Mesodermal cell (in vitro differentiated cells): ENCODE measurements around the gene SHROOM4. TPM values are rescaled to one million over a fixed set of nuclear protein-coding genes. Genes with fewer than 3 reads are reported as not detected.

Experiments
- H3K27ac ChIP-seq: 2 replicates; pipeline ENCODE4 v1.7.0; 2013; ENCODE audit warnings: mild to moderate bottlenecking, low read depth, low read length, moderate library complexity; ENCODE audit not compliant: severe bottlenecking
- H3K36me3 ChIP-seq: 2 replicates; pipeline ENCODE4 v1.7.1; 2013; ENCODE audit warnings: mild to moderate bottlenecking, low read length, moderate library complexity; ENCODE audit not compliant: control insufficient read depth, insufficient read depth
- H3K4me1 ChIP-seq: one replicate; pipeline ENCODE4 v1.7.1; 2013; ENCODE audit warnings: mild to moderate bottlenecking, low read length; ENCODE audit not compliant: insufficient read depth, control insufficient read depth, poor library complexity, severe bottlenecking
- H3K4me3 ChIP-seq: 2 replicates; pipeline ENCODE4 v1.7.0; 2013; ENCODE audit warnings: low read length, control low read depth, mild to moderate bottlenecking; ENCODE audit not compliant: insufficient read depth, poor library complexity, severe bottlenecking; ENCODE audit errors: extremely low read depth
- H3K9me3 ChIP-seq: 2 replicates; pipeline ENCODE4 v1.7.1; 2013; ENCODE audit warnings: mild to moderate bottlenecking, low read length, moderate library complexity; ENCODE audit not compliant: control insufficient read depth
- WGBS, 2 experiments: methylation state at CpG; one replicate each; pipeline ENCODE4 v1.1.5; 2013; ENCODE audit warnings: missing lambda C conversion rate in 2 of 2; ENCODE audit not compliant: insufficient coverage in 2 of 2; 5-methylcytosine and 5-hydroxymethylcytosine counted together
- polyA plus RNA-seq, 2 experiments: library from polyadenylated mRNA; stranded (reverse); fragments of 50-300 nt; gene quantifications; one replicate each; pipeline ENCODE4 v1.2.3, GENCODE V29; 2013

Gene SHROOM4
- 7.6 TPM for polyA plus RNA-seq (2013, experiment 1 of 2)
- 5.9 TPM for polyA plus RNA-seq (2013, experiment 2 of 2)

- WGBS, 2 experiments, result 0% methylated on average over 16 of the region's 47 CpGs; no CpG with 5 or more reads in 1 of the 2 experiments
- peaks cover 13% of the 10 kb centered on the region for H3K4me1 ChIP-seq
- H3K36me3 ChIP-seq, result no peaks in the 10 kb centered on the region
- H3K27ac ChIP-seq, result peak within 1 kb of the TSS; percentile 73
- no peaks in the 10 kb centered on the region for H3K9me3 ChIP-seq
- peak within 1 kb of the TSS; percentile 43 for H3K4me3 ChIP-seq
Observed at GRCh38 chrX:50813843-50814661, at the start of gene SHROOM4. TSS of gene SHROOM4 (minus strand) at chrX:50814194. CDS start at chrX:50814018, 176 bp downstream.

- Histone ChIP-seq H3K4me3 (no peak overlapping the region), H3K9me3 (no peaks in the 10 kb centered on the region), H3K27ac (no peak overlapping the region), H3K36me3 (no peaks in the 10 kb centered on the region), H3K4me1 (no peaks in the 10 kb centered on the region)
- WGBS, 2 experiments, result no CpG with 5 or more reads among the region's 1 CpG
Observed at GRCh38 chrX:50863471-50863870, 49.5 kb upstream of the SHROOM4 start.

GRCh38 chrX:50860518-50860917, 46.5 kb upstream of the SHROOM4 start:
- Histone ChIP-seq H3K9me3 (no peaks in the 10 kb centered on the region), H3K36me3 (no peaks in the 10 kb centered on the region), H3K4me3 (no peak overlapping the region), H3K27ac (no peak overlapping the region), H3K4me1 (no peaks in the 10 kb centered on the region)
- WGBS, 2 experiments, result 80 to 100% methylated on average over 1 of the region's 3 CpGs

- H3K36me3 ChIP-seq, result no peaks in the 10 kb centered on the region
- no peaks in the 10 kb centered on the region for H3K4me1 ChIP-seq
- H3K4me3 ChIP-seq, result no peak overlapping the region
- no peaks in the 10 kb centered on the region for H3K9me3 ChIP-seq
- WGBS, 2 experiments, result 100% methylated on average over 1 of the region's 3 CpGs; no CpG with 5 or more reads in 1 of the 2 experiments
- H3K27ac ChIP-seq, result no peak overlapping the region
Observed at GRCh38 chrX:50858548-50858947, 44.6 kb upstream of the SHROOM4 start.

GRCh38 chrX:50853399-50853798, 39.4 kb upstream of the SHROOM4 start:
- no peak overlapping the region for H3K4me3 ChIP-seq
- H3K4me1 ChIP-seq, result no peaks in the 10 kb centered on the region
- 100% methylated on average over 1 of the region's 1 CpG; no CpG with 5 or more reads in 1 of the 2 experiments for WGBS, 2 experiments
- H3K36me3 ChIP-seq, result no peaks in the 10 kb centered on the region
- no peak overlapping the region for H3K27ac ChIP-seq
- no peaks in the 10 kb centered on the region for H3K9me3 ChIP-seq

GRCh38 chrX:50852524-50852923, 38.5 kb upstream of the SHROOM4 start:
- no peaks in the 10 kb centered on the region for H3K36me3 ChIP-seq
- H3K4me3 ChIP-seq, result no peak overlapping the region
- 100% methylated on average over 1 of the region's 4 CpGs; no CpG with 5 or more reads in 1 of the 2 experiments for WGBS, 2 experiments
- no peaks in the 10 kb centered on the region for H3K9me3 ChIP-seq
- no peak overlapping the region for H3K27ac ChIP-seq
- H3K4me1 ChIP-seq, result no peaks in the 10 kb centered on the region

GRCh38 chrX:50842221-50842620, 28.2 kb upstream of the SHROOM4 start:
- Histone ChIP-seq H3K27ac (no peak overlapping the region), H3K4me3 (no peak overlapping the region), H3K9me3 (no peaks in the 10 kb centered on the region), H3K36me3 (no peaks in the 10 kb centered on the region), H3K4me1 (no peaks in the 10 kb centered on the region)
- 80% methylated on average over 1 of the region's 4 CpGs; no CpG with 5 or more reads in 1 of the 2 experiments for WGBS, 2 experiments

- no peaks in the 10 kb centered on the region for H3K9me3 ChIP-seq
- no peaks in the 10 kb centered on the region for H3K4me1 ChIP-seq
- H3K4me3 ChIP-seq, result no peak overlapping the region
- H3K36me3 ChIP-seq, result no peaks in the 10 kb centered on the region
- 85% methylated on average over 2 of the region's 2 CpGs; no CpG with 5 or more reads in 1 of the 2 experiments for WGBS, 2 experiments
- H3K27ac ChIP-seq, result no peak overlapping the region
Observed at GRCh38 chrX:50839730-50840129, 25.7 kb upstream of the SHROOM4 start.

- Histone ChIP-seq H3K27ac (no peak overlapping the region), H3K4me3 (no peak overlapping the region), H3K4me1 (no peaks in the 10 kb centered on the region), H3K9me3 (no peaks in the 10 kb centered on the region), H3K36me3 (no peaks in the 10 kb centered on the region)
- 82 to 100% methylated on average over 2 of the region's 5 CpGs for WGBS, 2 experiments
Observed at GRCh38 chrX:50838820-50839600, 25.0 kb upstream of the SHROOM4 start.

GRCh38 chrX:50827996-50828395, 14.0 kb upstream of the SHROOM4 start:
- no peak overlapping the region for H3K27ac ChIP-seq
- no peak overlapping the region for H3K4me3 ChIP-seq
- no peaks in the 10 kb centered on the region for H3K9me3 ChIP-seq
- no peaks in the 10 kb centered on the region for H3K4me1 ChIP-seq
- H3K36me3 ChIP-seq, result no peaks in the 10 kb centered on the region
- WGBS, 2 experiments, result no CpG with 5 or more reads among the region's 1 CpG
